H4 (cell line): ENCODE results near the gene HUS1. TPM values are rescaled to one million over a fixed set of nuclear protein-coding genes. Genes with fewer than 3 reads are reported as not detected.

Experiments used
- DNase-seq: peaks from one replicate; pipeline ENCODE4 v3.0.0-alpha.2; 2015; ENCODE audit warnings: low spot score
- total RNA-seq: library from RNA; depleted of rRNA; stranded (reverse); fragments of >200 nt; shearing (Covaris generic); gene quantifications from 2 replicates; pipeline ENCODE4 v1.2.3, GENCODE V29; 2014

HUS1 gene
- total RNA-seq, 1 experiment from 2014 or later: 43.4 TPM

DNA sequence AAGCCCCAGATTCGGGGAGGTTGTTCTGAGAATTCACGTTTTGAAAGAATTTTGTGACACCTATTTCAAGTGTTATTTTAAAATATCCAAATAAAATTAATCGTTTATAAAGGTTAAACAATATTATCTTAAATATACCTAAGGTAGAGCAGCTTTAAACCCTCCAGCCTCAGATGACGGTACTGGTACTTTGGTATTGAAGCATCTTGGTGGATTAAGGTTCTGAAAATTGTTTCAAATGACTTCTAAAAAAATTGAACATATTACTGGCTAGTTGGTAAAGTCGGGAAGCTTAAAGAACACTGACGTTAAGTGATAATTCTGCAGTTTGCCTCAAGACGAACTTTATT is 392 bp upstream of the HUS1 start:
- no peak for DNase-seq

- no peak for DNase-seq
These were observed 648 bp downstream of the HUS1 start for GRCh38 chr7:47978790-47979144.

- DNase-seq: no peak
These were observed 5.7 kb downstream of the HUS1 start for GRCh38 chr7:47973739-47974138.

- no peak for DNase-seq
These were observed 8.7 kb downstream of the HUS1 start for GRCh38 chr7:47970761-47971160.

GRCh38 chr7:47968847-47969774 is 10.3 kb downstream of the HUS1 start:
- peak; percentile 84 for DNase-seq

- no peak for DNase-seq
These were observed 11.7 kb downstream of the HUS1 start for GRCh38 chr7:47967708-47968107.

DNA sequence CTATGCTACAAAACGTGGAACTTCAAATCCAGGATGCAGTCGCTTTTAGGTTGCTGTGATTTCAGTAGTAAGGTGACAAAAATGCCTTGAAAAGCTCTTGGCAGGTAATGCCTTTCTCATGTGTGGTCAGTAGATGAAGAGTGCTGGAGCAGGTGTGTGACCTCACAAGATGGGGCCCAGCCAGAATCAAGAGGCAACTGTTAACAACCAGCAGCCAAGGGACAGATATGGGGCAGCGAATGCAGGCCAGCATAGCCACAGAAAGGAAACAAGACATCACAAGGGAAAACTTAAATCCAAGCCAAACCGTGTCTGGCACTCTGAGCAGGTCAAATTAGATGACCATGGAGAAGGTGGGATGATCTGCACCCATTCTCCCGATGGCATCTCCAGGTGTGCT is 12.3 kb downstream of the HUS1 start:
- DNase-seq: no peak

DNA sequence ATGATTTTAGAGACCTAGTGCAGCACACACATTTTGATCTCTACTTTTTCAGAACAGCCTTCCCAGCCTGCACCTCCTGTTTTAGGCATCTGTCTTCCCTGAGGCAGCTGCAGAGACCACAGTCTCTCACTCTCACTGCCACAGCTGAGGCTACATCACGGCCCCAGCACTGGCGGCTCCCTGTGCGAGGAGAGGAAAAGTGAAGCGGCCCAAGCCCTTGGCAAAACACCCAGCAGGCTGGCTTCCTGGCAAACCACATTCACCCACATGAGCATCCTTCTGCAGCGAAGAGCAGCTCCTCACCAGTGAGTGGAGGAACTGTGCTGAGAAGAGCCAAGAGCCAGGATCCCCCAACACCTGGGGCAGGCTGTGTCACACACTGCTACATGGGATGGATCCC is 14.0 kb downstream of the HUS1 start:
- no peak for DNase-seq

DNA sequence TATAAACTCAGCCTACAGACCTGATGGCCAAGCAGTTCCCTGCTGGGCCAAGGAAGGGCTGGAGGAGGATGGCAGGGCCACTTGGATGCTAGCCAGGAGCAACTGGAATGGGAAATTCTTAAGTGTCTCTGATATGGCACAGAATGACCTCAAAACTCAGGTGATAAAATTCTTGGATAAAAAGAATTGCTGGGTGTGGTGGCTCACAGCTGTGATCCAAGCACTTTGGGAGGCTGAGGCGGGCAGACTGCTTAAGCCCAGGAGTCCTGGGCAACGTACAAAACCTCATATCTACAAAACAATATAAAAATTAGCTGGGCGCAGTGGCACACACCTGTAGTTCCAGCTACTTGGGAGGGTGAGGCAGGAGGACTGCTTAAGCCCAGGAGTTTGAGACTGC is 17.2 kb downstream of the HUS1 start:
- DNase-seq: no peak

GRCh38 chr7:47957156-47957555 is 22.3 kb downstream of the HUS1 start:
- no peak for DNase-seq

DNA sequence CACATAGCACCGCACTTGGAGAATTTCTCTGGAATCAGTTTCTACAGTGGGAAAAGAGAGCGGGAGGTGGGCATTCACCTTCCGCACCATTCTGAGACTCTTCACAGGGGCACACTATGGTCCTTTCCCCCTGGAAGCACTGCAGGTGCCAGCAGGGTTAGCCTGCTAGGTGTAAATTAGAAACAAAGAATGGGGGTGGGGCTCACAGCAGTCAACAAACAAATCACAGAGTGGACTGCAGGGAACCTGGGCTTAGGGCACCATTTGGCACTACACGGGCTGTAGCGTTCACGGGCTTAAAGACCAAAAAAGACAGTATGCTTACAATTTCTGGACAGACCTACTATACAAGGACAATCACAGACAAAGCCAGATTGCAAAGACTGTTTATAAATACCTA is 23.2 kb downstream of the HUS1 start:
- DNase-seq: no peak

DNA sequence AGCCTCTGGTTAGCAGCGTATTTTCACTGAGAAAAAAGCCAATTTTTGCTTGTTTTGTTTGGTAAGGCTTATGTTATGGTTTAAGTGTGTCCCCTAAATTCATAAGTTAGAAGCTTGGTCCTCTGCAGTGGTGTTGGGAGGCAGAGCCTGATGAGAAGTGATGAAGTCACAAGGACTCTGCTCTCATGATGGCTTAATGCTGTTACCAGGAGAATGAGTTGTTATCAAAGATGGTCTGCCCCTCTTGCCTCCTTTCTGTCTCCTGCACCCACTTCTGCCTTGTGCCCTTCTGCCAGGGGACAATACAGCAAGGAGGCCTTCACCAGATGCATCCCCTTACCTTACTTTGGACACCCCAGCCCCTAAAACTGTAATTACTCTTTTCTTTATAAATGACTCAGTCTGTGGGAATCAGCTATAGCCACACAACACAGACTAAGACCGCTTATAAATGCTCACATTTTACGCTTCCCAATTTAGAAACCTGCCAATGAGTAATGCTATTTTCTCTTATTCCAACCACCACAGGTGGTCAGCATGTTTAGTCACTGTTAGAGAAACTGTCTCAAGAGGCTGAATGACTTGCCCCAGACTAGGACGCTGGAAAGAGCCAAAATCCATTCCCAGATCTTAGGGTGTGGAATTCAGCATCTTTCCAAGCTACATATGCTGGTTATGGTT is 25.0 kb downstream of the HUS1 start:
- no peak for DNase-seq

GRCh38 chr7:47953822-47954221 is 25.6 kb downstream of the HUS1 start:
- DNase-seq: no peak

GRCh38 chr7:47952224-47952623 is 27.2 kb downstream of the HUS1 start:
- no peak for DNase-seq

DNA sequence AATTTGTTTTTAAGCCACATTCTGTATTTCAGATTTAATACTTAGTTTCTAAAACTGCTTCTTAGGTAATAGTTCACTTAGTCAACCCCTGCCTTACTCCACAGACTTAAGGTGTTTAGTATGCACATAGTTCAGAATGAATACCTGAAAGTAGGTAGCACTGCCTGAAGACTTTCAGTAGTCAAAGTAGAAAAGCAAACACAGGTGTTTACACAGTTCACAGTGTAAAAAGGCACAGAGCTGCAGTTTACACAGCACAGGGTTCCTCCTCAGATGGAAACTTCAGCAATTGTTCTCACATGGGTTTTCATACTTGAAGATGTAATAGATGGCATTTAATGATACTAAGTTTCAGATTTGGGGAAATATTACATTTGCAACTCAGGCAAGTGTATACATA is 28.0 kb downstream of the HUS1 start:
- no peak for DNase-seq

GRCh38 chr7:47950714-47951113 is 28.7 kb downstream of the HUS1 start:
- no peak for DNase-seq

GRCh38 chr7:47949703-47950102 is 29.7 kb downstream of the HUS1 start:
- DNase-seq: no peak

- DNase-seq: no peak
These were observed 31.1 kb downstream of the HUS1 start, which contains the start of gene PKD1L1 for GRCh38 chr7:47948141-47948790. Gene PKD1L1, minus strand, starts transcription at chr7:47948466. Its CDS starts 26 bp downstream, at chr7:47948440.

DNA sequence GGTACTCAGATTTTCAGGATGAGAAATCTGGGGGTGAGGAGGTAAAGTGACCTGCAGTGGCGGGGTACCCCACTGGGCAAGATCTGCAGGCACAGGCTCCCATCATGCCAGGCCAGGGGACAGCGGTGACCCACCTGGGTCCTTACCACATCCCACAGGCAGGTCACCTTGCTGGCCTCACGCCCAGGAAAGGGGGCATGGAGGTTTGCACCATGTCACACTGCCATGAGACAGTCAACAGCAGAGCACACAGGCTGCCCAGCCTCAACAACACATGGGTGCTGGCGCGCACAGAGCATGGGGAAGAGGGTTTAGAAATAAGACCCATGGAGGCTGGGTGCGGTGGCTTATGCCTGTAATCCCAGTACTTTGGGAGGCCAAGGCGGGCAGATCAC is 32.1 kb downstream of the HUS1 start:
- no peak for DNase-seq

- no peak for DNase-seq
These were observed 32.6 kb downstream of the HUS1 start for GRCh38 chr7:47946581-47947354.

GRCh38 chr7:47945261-47946015 is 34.0 kb downstream of the HUS1 start:
- peak; percentile 73 for DNase-seq
